ENCODE measurements around the gene DIS3L2.
"Not testable (repeated sequence)": the region's sequence is repeated elsewhere in the genome, so short reads cannot be mapped to it uniquely, and the experiment has no call there.

Gene DIS3L2

DNA sequence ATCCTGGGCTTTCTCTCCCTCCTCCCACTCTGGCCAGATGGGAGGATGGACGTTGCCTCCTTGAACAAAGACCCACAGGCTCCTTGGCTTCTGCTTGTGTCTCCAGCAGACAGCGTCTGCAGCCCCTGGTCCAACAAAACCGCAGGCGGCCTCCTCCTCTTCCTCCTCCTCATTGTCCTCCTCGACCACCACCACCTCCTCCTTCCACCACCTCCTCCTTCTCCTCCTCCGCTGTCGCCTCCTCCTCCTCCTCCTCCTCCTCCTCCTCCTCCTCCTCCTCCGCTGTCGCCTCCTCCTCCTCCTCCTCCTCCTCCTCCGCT, 371.4 kb downstream of the DIS3L2 start:
- no peak for DNase-seq (ENCODE audit: low read depth in 2 of 2)

GRCh38 chr2:232333361-232334135, 372.0 kb downstream of the DIS3L2 start:
- DNase-seq (ENCODE audit: low read depth in 2 of 2) = no peak

- DNase-seq (ENCODE audit: low read depth in 2 of 2) = not testable (repeated sequence)
Measured at GRCh38 chr2:232334136-232334884, 372.8 kb downstream of the DIS3L2 start.

- not testable (repeated sequence) for DNase-seq (ENCODE audit: low read depth in 2 of 2)
Measured at GRCh38 chr2:232334885-232335205, 373.3 kb downstream of the DIS3L2 start.

GRCh38 chr2:232335206-232335858, 373.8 kb downstream of the DIS3L2 start:
- DNase-seq (ENCODE audit: low read depth in 2 of 2) = not testable (repeated sequence)

- DNase-seq (ENCODE audit: low read depth in 2 of 2) = no peak
Measured at GRCh38 chr2:232335859-232336215, 374.3 kb downstream of the DIS3L2 start.

DNA sequence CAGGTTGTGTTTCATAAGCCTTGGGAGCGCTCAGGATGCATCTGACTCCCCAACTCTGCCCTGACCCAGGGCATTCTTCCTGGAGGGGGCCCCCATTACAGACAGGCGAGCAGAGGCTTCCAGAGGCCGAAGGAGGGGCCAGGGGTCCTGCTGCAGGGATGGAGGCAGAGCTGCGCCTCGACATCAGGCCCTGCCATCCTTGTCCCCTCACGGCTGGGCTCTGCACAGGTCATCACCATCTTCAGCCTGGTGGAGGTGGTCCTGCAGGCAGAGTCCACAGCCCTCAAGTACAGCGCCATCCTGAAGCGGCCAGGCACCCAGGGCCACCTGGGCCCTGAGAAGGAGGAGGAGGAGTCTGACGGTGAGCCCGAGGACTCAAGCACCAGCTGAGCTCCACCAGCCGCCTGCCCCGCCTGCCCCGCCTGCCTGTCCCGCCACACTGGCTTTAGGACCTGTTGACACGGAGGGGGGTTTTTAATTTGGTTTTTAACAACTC, 374.8 kb downstream of the DIS3L2 start:
- DNase-seq (ENCODE audit: low read depth in 2 of 2) = no peak

DNA sequence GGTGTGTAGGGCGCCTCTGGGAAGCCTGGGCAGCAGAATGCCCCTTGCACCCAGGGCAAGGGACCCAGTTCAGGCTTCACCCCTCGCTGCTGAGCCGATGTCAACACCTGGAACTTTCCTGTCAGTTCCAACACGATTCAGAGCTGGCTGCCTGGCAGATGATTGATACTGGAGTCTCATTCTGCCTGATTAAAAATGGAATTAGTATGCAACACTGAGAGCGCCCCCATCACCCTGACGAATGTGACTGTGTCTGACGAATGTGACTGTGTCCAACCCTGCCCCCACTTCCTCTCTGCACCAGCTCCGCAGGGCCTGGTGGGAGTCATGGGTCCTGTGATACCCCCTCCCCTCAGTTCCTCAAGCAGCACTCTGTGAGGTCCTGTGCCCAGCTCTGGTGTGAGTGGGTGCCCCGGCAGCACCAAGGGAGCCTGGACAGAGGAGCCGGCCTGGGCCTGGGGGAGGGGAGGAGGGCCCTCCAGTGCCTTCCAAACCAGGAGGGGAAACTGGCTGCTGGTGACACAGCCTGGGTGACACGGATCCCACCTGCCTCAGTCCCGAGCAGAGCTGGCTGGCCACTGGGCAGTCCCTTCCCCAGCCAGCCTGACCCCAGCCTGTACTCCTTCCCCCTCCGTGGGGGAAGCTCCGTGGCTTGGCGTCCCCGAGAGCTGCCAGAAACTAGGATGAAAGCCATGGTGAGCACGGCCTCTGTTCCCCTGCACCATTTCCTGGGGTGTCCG, 375.6 kb downstream of the DIS3L2 start:
- DNase-seq (ENCODE audit: low read depth in 2 of 2) = no peak

DNA sequence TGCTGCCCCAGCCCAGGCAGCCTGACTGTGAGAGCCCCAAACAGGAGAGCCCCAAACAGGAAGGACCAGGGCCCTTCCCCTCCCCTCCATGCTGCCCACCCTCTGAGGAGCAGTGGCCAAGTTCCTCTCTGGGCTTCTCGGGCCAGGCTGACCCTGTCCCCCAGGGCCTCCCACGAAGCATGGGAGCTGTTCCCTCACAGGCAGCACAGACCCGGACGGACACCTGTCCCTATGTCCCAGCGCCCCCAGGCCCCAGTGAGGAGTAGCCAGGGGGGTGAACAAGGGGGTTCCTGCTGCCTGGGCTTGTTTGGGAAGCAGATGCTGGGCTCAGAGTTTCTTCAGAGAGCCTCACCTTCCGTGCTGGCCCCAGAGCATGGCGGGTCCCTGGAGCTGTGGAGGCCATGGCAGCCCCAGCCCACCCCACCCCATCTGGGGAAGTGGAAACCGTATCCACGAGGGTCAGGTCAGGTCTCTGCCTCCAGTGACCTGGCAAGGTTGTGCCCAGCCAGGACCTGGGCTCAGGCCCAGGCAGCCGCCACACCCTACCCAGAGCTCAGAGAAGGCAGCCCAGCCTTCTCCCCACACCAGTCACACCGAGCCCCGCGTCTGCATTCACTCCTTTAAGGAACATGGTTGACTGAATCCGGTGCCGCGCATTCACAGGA, 376.7 kb downstream of the DIS3L2 start:
- DNase-seq (ENCODE audit: low read depth in 2 of 2) = not testable (repeated sequence)

- no peak for DNase-seq (ENCODE audit: low read depth in 2 of 2)
Measured at GRCh38 chr2:232338759-232339106, 377.2 kb downstream of the DIS3L2 start.

GRCh38 chr2:232339121-232340081, 377.9 kb downstream of the DIS3L2 start:
- no peak for DNase-seq (ENCODE audit: low read depth in 2 of 2)

- DNase-seq (ENCODE audit: low read depth in 2 of 2) = no peak
Measured at GRCh38 chr2:232340171-232340935, 378.8 kb downstream of the DIS3L2 start.

DNA sequence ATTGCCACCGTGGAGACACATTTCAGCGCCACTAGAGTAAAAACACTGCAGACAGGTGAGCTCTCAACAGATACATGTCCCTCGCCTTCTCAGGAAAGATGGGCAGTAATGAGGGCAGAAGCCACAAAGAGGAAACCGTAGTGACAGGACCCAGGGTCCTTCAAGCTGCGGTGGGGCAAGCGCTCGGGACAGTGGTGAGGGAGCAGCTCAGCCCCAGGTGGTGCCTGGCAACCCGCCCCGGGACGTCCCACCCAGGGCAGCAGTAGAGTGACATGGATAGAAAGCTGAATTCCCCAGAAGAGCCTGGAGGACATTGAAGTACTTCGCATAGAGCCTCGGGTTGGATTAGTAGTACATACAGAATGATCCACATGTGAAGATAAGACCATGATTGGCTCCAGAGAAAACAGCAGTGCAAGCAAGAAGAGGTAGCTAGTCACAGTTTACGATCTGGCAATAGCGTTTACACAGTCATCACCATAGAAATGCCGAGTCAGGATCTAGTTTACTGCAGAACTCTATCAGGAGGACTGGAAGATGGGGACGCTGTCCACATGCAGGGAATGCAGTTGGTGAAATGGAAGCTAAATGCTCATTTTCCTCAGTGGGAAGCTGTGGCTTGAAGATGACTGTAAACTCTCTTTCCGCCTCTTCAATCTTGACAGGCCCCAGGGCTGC, 379.7 kb downstream of the DIS3L2 start:
- no peak for DNase-seq (ENCODE audit: low read depth in 2 of 2)

GRCh38 chr2:232341739-232342126, 380.2 kb downstream of the DIS3L2 start:
- no peak for DNase-seq (ENCODE audit: low read depth in 2 of 2)

GRCh38 chr2:232342635-232343565, 381.4 kb downstream of the DIS3L2 start:
- DNase-seq (ENCODE audit: low read depth in 2 of 2) = no peak

GRCh38 chr2:232343821-232344220, 382.3 kb downstream of the DIS3L2 start:
- DNase-seq (ENCODE audit: low read depth in 2 of 2) = no peak

GRCh38 chr2:232345251-232345650, 383.7 kb downstream of the DIS3L2 start:
- no peak for DNase-seq (ENCODE audit: low read depth in 2 of 2)

DNA sequence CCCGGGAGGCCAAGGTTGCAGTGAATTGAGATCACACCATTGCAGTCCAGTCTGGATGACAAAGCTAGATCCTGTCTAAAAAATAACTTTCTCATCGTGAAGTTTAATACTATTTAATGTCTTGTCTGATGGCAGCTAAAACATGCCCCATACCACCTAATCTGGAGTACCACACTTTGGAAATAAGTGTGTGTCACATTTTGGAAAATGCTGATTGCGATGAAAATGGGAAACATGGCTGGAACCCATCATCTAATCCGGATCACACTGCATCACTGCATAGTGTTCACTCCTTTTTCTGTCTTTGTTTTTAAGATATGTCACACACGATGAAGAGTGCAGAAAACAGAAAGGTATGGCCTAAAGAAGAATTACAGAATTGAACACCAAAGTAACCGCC, 385.9 kb downstream of the DIS3L2 start:
- no peak for DNase-seq (ENCODE audit: low read depth in 2 of 2)

All from stimulated activated CD8-positive, alpha-beta memory T cell treated with anti-CD3 and anti-CD28 coated beads, Interleukin-2, amount 100 ng/mL, for 1 hour (primary cell).